Body of pancreas (tissue), 4 donors: ENCODE measurements around the gene PDZD4. TPM values are rescaled to one million over a fixed set of nuclear protein-coding genes. Genes with fewer than 3 reads are reported as not detected.

Experiments used
- ATAC-seq: fragments of 150-250 bp; one replicate; pipeline ENCODE4 v1.9.1; 2016
- DNase-seq, 4 donors: peaks; one replicate each; pipeline ENCODE4 v3.0.0-alpha.2; 2019
- H3K27ac ChIP-seq, 4 donors: fragments of 200-600 bp; sonication (generic); 1 replicate in 3 of 4; 2 replicates in 1 of 4; pipeline versions ENCODE4 v1.5.1 to v1.6.1; 2016 to 2019; ENCODE audit warnings: mild to moderate bottlenecking in 1 of 4, mixed read lengths in 1 of 4, moderate library complexity in 1 of 4
- H3K27me3 ChIP-seq, 2 donors: fragments of 200-600 bp; sonication (generic); one replicate each; pipeline ENCODE4 v1.6.0; 2016; ENCODE audit warnings: mild to moderate bottlenecking in 1 of 2
- H3K36me3 ChIP-seq, 2 donors: fragments of 200-600 bp; sonication (generic); replicated peaks in 1 of 2; 2 replicates each; pipeline ENCODE4 v1.5.1; 2016; ENCODE audit warnings: low read depth in 2 of 2; ENCODE audit not compliant: insufficient read depth in 1 of 2
- H3K4me1 ChIP-seq: fragments of 200-600 bp; sonication (generic); one replicate; pipeline ENCODE4 v1.6.0; 2016
- H3K4me3 ChIP-seq, 2 donors: fragments of 200-600 bp; sonication (generic); 1 replicate in 1 of 2; 2 replicates in 1 of 2; pipeline ENCODE4 v1.5.1; 2016 to 2019
- H3K9me3 ChIP-seq, 3 donors: fragments of 200-600 bp; sonication (generic); 1 replicate in 2 of 3; 2 replicates in 1 of 3; pipeline ENCODE4 v1.5.1; 2016
- POLR2A ChIP-seq, 3 donors: fragments of 450-650 bp; IDR thresholded peaks; one replicate each; pipeline ENCODE4 v1.6.1; 2016; ENCODE audit warnings: antibody characterized with exemption in 3 of 3, mild to moderate bottlenecking in 2 of 3
- WGBS, 2 donors: methylation state at CpG; one replicate each; pipeline ENCODE4 v1.1.5; 2017; 5-methylcytosine and 5-hydroxymethylcytosine counted together
- intact Hi-C: fragments of 100-400 bp; cut with DNase I; formaldehyde crosslinking; loops from one replicate; pipeline ENCODE4 v1.15.1; 2023
- total RNA-seq, 2 donors: library from RNA; depleted of rRNA; stranded (reverse); fragments of >200 nt; gene quantifications; one replicate each; pipeline ENCODE4 v1.1.0, GENCODE V29; 2016
- TF ChIP-seq, protein P1 (sequence below), 7 experiments: fragments of 450-650 bp in 4 of 7; fragments of 200-600 bp in 3 of 7; sonication (generic) in 3 of 7; IDR thresholded peaks; one replicate each; pipeline ENCODE4 v1.5.1; 2016 to 2019; ENCODE audit warnings: antibody characterized with exemption in 7 of 7

Gene PDZD4
- total RNA-seq, 2 donors from 2014 or later = 1.6 to 2.6 TPM

DNA sequence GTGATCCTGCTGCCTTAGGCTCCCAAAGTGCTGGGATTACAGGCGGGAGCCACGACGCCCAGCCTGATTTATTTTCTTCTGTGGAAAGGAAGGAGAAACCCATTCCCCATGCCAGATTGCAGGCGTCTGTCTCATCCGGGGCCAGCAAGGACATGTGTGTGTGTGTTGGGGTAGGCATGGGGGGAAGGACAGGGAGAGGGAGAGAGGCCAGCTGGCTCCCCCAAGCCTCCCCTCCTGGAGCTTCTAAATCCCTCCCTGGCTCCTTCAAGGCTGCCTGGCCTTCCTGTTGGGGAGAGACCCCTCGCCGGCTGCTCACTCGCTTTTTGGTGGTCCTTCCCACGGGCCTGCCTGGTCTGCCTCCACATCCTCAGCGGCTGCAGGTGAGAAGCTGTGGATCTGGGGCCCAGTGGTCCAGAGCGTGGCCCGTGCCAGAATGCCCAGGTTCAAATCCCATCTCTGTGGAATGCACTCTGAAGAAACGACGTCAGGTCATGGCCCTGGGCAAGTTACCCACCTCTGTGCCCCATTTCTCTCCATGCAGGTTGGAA, 67.6 kb downstream of the PDZD4 start:
- no peaks in the 10 kb centered on the region for H3K9me3 ChIP-seq
- no peak overlapping the region for H3K4me3 ChIP-seq
- ATAC-seq (no peak), DNase-seq (no peak)
- intact Hi-C loops = loop anchor here (5.0 kb wide), 1 partner anchor 190 kb away; no protein-coding TSS in a partner anchor
- H3K27ac ChIP-seq = no peak overlapping the region
- H3K4me1 ChIP-seq = peaks cover 13% of the 10 kb centered on the region
- H3K27me3 ChIP-seq = no peaks in the 10 kb centered on the region
- 72 to 74% methylated on average over 7 to 13 of the region's 14 CpGs for WGBS, 2 donors
- H3K36me3 ChIP-seq = no peaks in the 10 kb centered on the region
- TF ChIP-seq, protein P1, sequence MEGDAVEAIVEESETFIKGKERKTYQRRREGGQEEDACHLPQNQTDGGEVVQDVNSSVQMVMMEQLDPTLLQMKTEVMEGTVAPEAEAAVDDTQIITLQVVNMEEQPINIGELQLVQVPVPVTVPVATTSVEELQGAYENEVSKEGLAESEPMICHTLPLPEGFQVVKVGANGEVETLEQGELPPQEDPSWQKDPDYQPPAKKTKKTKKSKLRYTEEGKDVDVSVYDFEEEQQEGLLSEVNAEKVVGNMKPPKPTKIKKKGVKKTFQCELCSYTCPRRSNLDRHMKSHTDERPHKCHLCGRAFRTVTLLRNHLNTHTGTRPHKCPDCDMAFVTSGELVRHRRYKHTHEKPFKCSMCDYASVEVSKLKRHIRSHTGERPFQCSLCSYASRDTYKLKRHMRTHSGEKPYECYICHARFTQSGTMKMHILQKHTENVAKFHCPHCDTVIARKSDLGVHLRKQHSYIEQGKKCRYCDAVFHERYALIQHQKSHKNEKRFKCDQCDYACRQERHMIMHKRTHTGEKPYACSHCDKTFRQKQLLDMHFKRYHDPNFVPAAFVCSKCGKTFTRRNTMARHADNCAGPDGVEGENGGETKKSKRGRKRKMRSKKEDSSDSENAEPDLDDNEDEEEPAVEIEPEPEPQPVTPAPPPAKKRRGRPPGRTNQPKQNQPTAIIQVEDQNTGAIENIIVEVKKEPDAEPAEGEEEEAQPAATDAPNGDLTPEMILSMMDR (IDR thresholded peaks at IDR 0.05) = no peak
- TF ChIP-seq POLR2A (IDR thresholded peaks at IDR 0.05) = no peak

DNA sequence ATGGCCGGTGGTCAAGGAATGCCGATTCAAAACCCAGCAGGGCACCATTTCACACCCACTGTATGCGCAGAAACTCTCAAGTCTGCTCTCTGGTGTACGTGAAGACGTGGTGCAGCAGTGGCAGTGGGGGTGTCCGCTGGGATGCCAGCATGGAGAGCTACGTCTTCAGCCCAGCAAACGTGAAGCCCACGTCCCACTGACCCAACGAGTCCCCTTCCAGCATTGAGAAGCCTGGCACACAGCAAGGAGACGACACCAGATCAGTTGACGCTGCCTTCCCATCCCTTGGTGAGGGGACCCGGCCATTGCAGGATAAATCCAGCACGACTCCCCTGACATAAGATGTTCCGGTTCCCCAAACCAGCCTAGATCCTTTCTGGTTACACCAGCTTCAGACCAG, 68.5 kb downstream of the PDZD4 start:
- no peak for DNase-seq
- TF ChIP-seq, protein P1 (IDR thresholded peaks at IDR 0.05) = no peak
- TF ChIP-seq POLR2A (IDR thresholded peaks at IDR 0.05) = no peak

DNA sequence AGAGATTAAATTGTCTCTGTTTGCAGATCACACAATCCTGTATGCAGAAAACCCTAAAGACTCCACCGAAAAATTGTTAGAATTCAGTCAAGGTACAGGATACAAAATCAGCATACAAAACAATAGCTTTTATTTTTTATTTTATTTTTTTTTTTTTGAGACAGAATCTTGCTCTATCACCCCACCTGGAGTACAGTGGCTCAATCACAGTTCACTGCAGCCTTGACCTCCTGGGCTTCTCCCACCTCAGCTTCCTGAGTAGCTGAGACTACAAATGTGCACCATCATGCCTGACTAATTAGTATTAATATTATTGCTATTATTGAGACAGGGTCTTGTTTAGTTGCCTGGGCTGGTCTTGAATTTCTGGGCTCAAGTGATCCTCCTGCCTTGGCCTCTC, 75.2 kb downstream of the PDZD4 start:
- no peak for TF ChIP-seq POLR2A (IDR thresholded peaks at IDR 0.05)
- TF ChIP-seq, protein P1 (IDR thresholded peaks at IDR 0.05) = no peak
- DNase-seq = no peak
- WGBS, 2 donors = 67 to 86% methylated on average over 1 of the region's 1 CpG

More for the DNA sequence above, 68.5 kb downstream of the PDZD4 start:
- Histone ChIP-seq H3K4me1 (peaks cover 13% of the 10 kb centered on the region), H3K4me3 (no peak overlapping the region), H3K9me3 (no peaks in the 10 kb centered on the region), H3K27ac (no peak overlapping the region), H3K27me3 (no peaks in the 10 kb centered on the region), H3K36me3 (no peaks in the 10 kb centered on the region)
- ATAC-seq = no peak
- intact Hi-C loops = loop anchor here (5.0 kb wide), 1 partner anchor 190 kb away; no protein-coding TSS in a partner anchor
- 61 to 73% methylated on average over 2 to 9 of the region's 15 CpGs for WGBS, 2 donors

More for the DNA sequence above, 75.2 kb downstream of the PDZD4 start:
- H3K4me3 ChIP-seq = no peak overlapping the region
- intact Hi-C loops = no loop called here
- no peaks in the 10 kb centered on the region for H3K36me3 ChIP-seq
- H3K27me3 ChIP-seq = no peaks in the 10 kb centered on the region
- no peak overlapping the region for H3K27ac ChIP-seq
- H3K4me1 ChIP-seq = no peaks in the 10 kb centered on the region
- H3K9me3 ChIP-seq = no peaks in the 10 kb centered on the region
- ATAC-seq = no peak

Other genes with a start within 250 kb of the PDZD4 start
- gene CCNQ, start 231.4 kb downstream of the PDZD4 start, total RNA-seq = 10 to 100 TPM in 1 of 2 donors, 1 to 10 TPM in 1; 8.6 to 23.9 TPM
- not detected for gene DUSP9, start 183.3 kb downstream of the PDZD4 start, total RNA-seq
- gene PNCK, start 156.7 kb downstream of the PDZD4 start, total RNA-seq = not detected
- 10 to 100 TPM; 11.7 to 18.5 TPM for gene SLC6A8, start 142.6 kb downstream of the PDZD4 start, total RNA-seq
- gene BCAP31, start 106.2 kb downstream of the PDZD4 start, total RNA-seq = 10 to 100 TPM; 64.6 TPM
- gene ABCD1, start 105.7 kb downstream of the PDZD4 start, total RNA-seq = 10 to 100 TPM; 11.2 to 31.6 TPM
- 10 to 100 TPM in 1 of 2 donors, 1 to 10 TPM in 1; 4.2 to 13.2 TPM for gene PLXNB3, start 66.3 kb downstream of the PDZD4 start, total RNA-seq
- not detected for gene SRPK3, start 49.5 kb downstream of the PDZD4 start, total RNA-seq
- gene IDH3G, start 36.2 kb downstream of the PDZD4 start, total RNA-seq = 10 to 100 TPM; 25.2 to 27.7 TPM
- 100 to 1,000 TPM; 115 to 238 TPM for gene SSR4, start 35.9 kb downstream of the PDZD4 start, total RNA-seq
- 1 to 10 TPM; 1.8 to 7.9 TPM for gene L1CAM, start 55.6 kb upstream of the PDZD4 start, total RNA-seq
- gene AVPR2, start 74.1 kb upstream of the PDZD4 start, total RNA-seq = under 1 TPM; 0.66 to 0.78 TPM
- gene ARHGAP4, start 95.7 kb upstream of the PDZD4 start, total RNA-seq = 10 to 100 TPM in 1 of 2 donors, 1 to 10 TPM in 1; 8.6 to 16.6 TPM
- gene NAA10, start 104.5 kb upstream of the PDZD4 start, total RNA-seq = 10 to 100 TPM; 30.3 to 74.7 TPM
- 1 to 10 TPM in 1 of 2 donors, under 1 TPM in 1; 0.66 to 6.0 TPM for gene RENBP, start 114.1 kb upstream of the PDZD4 start, total RNA-seq
- 10 to 100 TPM; 16.6 to 62.6 TPM for gene HCFC1, start 141.3 kb upstream of the PDZD4 start, total RNA-seq
- gene TMEM187, start 142.2 kb upstream of the PDZD4 start, total RNA-seq = 10 to 100 TPM in 1 of 2 donors, 1 to 10 TPM in 1; 8.8 to 10.9 TPM
- 100 to 1,000 TPM in 1 of 2 donors, 10 to 100 TPM in 1; 51.6 to 105 TPM for gene IRAK1, start 189.4 kb upstream of the PDZD4 start, total RNA-seq